ENCODE results near the gene SNX13. TPM values are rescaled to one million over a fixed set of nuclear protein-coding genes. Genes with fewer than 3 reads are reported as not detected.

SNX13 gene
- total RNA-seq, 2 donors from 2014 or later = 54.2 to 73.2 TPM

GRCh38 chr7:17986851-17987250 is 46.6 kb upstream of the SNX13 start:
- Histone ChIP-seq H3K4me1 (ENCODE audit: control insufficient read depth in 1 of 2, low read depth in 2 of 2) (no peaks in the 10 kb centered on the region), H3K4me3 (no peak overlapping the region), H3K27me3 (replicated peaks; ENCODE audit: insufficient read depth) (no peaks in the 10 kb centered on the region), H3K27ac (no peak overlapping the region), H3K9me3 (no peaks in the 10 kb centered on the region), H3K36me3 (no peaks in the 10 kb centered on the region)
- ATAC-seq (ENCODE audit: insufficient number of reproducible peaks, low FRiP score, low read depth) (no peak), DNase-seq (ENCODE audit: low spot score) (no peak)
- no peak for TF ChIP-seq CTCF (IDR thresholded peaks at IDR 0.05)

- no peaks in the 10 kb centered on the region for H3K27me3 ChIP-seq (replicated peaks; ENCODE audit: insufficient read depth)
- no peak for TF ChIP-seq CTCF (IDR thresholded peaks at IDR 0.05)
Measured at GRCh38 chr7:17985473-17986239, 45.4 kb upstream of the SNX13 start.

GRCh38 chr7:17984288-17984687 is 44.0 kb upstream of the SNX13 start:
- no peak for TF ChIP-seq CTCF (IDR thresholded peaks at IDR 0.05)
- DNase-seq (ENCODE audit: low spot score) = no peak
- H3K4me1 ChIP-seq (ENCODE audit: control insufficient read depth in 1 of 2, low read depth in 2 of 2) = no peaks in the 10 kb centered on the region
- ATAC-seq (ENCODE audit: insufficient number of reproducible peaks, low FRiP score, low read depth) = no peak
- no peak overlapping the region for H3K4me3 ChIP-seq
- H3K9me3 ChIP-seq = no peaks in the 10 kb centered on the region
- H3K27me3 ChIP-seq (replicated peaks; ENCODE audit: insufficient read depth) = no peaks in the 10 kb centered on the region
- no peak overlapping the region for H3K27ac ChIP-seq
- no peaks in the 10 kb centered on the region for H3K36me3 ChIP-seq

More at GRCh38 chr7:17985473-17986239, 45.4 kb upstream of the SNX13 start:
- Histone ChIP-seq H3K27ac (no peak overlapping the region), H3K9me3 (no peaks in the 10 kb centered on the region), H3K4me1 (ENCODE audit: control insufficient read depth in 1 of 2, low read depth in 2 of 2) (no peaks in the 10 kb centered on the region), H3K4me3 (no peak overlapping the region), H3K36me3 (no peaks in the 10 kb centered on the region)
- ATAC-seq (ENCODE audit: insufficient number of reproducible peaks, low FRiP score, low read depth) (no peak), DNase-seq (ENCODE audit: low spot score) (no peak)

GRCh38 chr7:17983221-17984062 is 43.1 kb upstream of the SNX13 start:
- TF ChIP-seq CTCF (IDR thresholded peaks at IDR 0.05) = no peak
- Histone ChIP-seq H3K36me3 (no peaks in the 10 kb centered on the region), H3K4me3 (no peak overlapping the region), H3K27ac (no peak overlapping the region), H3K4me1 (ENCODE audit: control insufficient read depth in 1 of 2, low read depth in 2 of 2) (no peaks in the 10 kb centered on the region), H3K9me3 (no peaks in the 10 kb centered on the region), H3K27me3 (replicated peaks; ENCODE audit: insufficient read depth) (no peaks in the 10 kb centered on the region)
- no peak for ATAC-seq (ENCODE audit: insufficient number of reproducible peaks, low FRiP score, low read depth)
- no peak for DNase-seq (ENCODE audit: low spot score)

GRCh38 chr7:17976952-17977351 is 36.7 kb upstream of the SNX13 start:
- TF ChIP-seq CTCF (IDR thresholded peaks at IDR 0.05) = no peak
- no peaks in the 10 kb centered on the region for H3K27me3 ChIP-seq (replicated peaks; ENCODE audit: insufficient read depth)
- ATAC-seq (ENCODE audit: insufficient number of reproducible peaks, low FRiP score, low read depth) = no peak
- no peaks in the 10 kb centered on the region for H3K36me3 ChIP-seq
- H3K9me3 ChIP-seq = no peaks in the 10 kb centered on the region
- no peak for DNase-seq (ENCODE audit: low spot score)
- no peak overlapping the region for H3K4me3 ChIP-seq
- H3K27ac ChIP-seq = no peak overlapping the region
- no peaks in the 10 kb centered on the region for H3K4me1 ChIP-seq (ENCODE audit: control insufficient read depth in 1 of 2, low read depth in 2 of 2)
